GM18526 (cell line): ENCODE measurements around the gene BARD1.

Experiments used
- POLR2A ChIP-seq: IDR thresholded peaks from 3 replicates; pipeline ENCODE4 v1.6.1; 2011; ENCODE audit not compliant: insufficient read length; ENCODE audit errors: extremely low read depth

BARD1 gene

DNA sequence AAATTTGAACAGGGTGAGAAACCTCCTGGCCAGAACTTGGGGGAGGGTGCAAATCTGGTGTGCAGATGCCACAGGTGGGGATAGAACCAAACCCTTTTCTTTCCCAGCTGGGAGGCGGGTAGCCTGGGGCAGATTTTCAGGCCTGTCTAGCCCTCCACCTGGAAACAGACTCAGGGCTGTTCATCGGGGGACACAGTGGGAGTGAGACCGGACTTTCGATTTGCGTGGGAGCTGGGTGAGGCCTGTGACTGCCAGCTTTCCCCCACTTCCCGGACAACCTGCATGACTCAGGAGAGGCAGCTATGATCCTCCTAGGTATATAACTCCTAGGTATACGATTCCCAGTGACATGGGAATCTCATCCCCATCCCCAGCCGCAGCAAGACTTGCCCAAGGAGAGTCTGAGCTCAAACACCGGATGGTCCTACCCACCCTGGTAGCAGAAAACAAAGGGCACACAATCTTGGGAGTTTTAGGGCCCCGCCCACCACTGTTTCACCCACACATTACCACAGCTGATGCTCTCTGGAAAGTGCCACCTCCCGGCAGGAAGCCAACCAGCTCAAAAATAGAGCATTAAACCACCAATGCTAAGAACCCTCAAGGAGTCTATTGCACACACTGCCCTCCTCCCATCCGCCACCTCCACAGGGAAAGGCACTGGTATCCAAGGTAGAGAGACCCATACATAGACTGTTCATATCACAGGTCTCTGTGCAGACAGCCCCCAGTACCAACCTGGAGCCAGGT, 92.5 kb downstream of the BARD1 start:
- TF ChIP-seq POLR2A = no peak

DNA sequence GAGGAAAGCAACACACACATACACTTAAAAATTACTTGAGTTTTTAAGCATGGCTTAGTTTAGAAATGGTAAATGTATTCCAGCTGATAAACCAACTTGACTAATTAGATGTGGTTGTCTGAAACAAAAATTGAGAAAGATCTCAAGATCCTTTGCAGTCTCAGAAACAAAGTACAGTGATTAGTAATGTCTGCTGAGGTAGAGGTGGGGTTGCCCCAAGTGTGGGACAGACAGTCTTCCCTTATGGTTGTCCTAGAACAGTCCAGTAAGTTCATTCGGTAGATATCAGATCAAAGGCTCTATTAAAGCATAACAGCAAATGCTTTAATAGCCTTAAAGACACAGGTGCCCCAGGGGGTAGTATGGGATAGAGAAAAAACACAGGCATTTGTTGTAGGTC, 94.5 kb downstream of the BARD1 start:
- TF ChIP-seq POLR2A = no peak

DNA sequence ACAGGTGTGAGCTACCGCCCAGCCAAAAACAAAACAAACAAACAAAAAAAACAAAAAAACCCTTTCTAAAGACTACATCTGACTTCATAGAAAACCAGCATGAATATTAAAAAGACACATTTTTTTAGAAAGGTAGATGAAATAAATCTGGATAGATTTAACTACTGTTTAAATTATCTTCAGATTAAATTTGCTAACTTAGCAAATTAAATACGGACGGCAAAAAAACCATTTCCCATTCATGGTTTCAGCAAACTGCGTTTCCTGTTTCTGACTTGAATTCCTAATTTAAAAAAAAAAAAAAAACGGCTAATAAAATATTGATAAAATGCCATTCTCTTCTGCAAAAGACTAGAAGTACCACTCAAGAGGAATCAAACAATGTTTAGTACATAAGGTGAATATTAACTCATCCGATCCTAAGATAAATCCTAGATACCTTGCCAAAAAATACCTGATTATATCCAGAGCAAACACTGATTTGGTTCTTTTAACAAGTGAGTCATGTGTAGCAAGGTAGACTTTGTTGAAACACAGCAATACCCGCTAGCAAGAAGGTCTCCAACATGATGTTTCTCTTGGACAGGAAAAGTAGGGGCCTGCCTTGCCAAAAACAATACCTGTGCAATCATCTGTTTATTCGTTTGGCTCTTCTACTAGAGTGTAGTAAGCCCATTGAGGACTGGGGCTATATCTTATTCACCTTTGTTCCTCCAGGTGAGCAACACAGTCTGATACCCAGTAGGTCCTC, 96.2 kb downstream of the BARD1 start:
- no peak for TF ChIP-seq POLR2A

- TF ChIP-seq POLR2A = no peak
These were observed 98.8 kb downstream of the BARD1 start for GRCh38 chr2:214710729-214711128.

DNA sequence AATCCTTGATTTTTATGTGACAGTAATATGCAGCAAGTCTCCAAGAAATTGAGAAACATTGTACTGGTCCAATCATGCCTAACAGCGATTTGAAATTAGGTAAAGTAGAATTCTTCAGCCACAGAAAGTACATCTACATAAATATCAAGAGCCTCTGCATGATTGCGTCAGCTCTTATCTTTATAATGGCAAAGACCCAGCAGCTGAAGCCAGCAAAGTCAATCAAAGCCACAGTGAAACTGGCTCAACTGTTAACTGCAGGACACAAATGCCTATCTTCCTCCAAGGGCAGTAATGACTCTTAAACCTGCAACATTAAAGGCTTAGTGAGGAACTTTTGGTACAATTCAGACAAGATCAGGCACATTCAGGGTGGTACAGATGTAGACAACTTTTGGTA, 102.5 kb downstream of the BARD1 start:
- no peak for TF ChIP-seq POLR2A

- TF ChIP-seq POLR2A = no peak
These were observed 110.2 kb downstream of the BARD1 start for GRCh38 chr2:214699236-214699635.

GRCh38 chr2:214696681-214697080, 112.8 kb downstream of the BARD1 start:
- no peak for TF ChIP-seq POLR2A

GRCh38 chr2:214695789-214696188, 113.7 kb downstream of the BARD1 start:
- no peak for TF ChIP-seq POLR2A

GRCh38 chr2:214679736-214680135, 129.7 kb downstream of the BARD1 start:
- TF ChIP-seq POLR2A = no peak

GRCh38 chr2:214676421-214677089, 132.9 kb downstream of the BARD1 start:
- no peak for TF ChIP-seq POLR2A
